GM12878 (cell line): ENCODE data around the gene RGS14. TPM values are rescaled to one million over a fixed set of nuclear protein-coding genes. Genes with fewer than 3 reads are reported as not detected.
"Not testable (repeated sequence)": the region's sequence is repeated elsewhere in the genome, so short reads cannot be mapped to it uniquely, and the experiment has no call there.

ENCODE experiments used
- ATAC-seq: fragments of 200-7000 bp; cut with Tn5 transposase; 3 replicates; pipeline ENCODE4 v1.9.1; 2020; ENCODE audit warnings: mild to moderate bottlenecking, moderate library complexity
- BruUV-seq: library from RNA; stranded (reverse); fragments of 400-500 nt; replicated peaks from 2 replicates; lab custom pipeline; 2021; lab: Mats Ljungman, UMichigan
- CTCF ChIA-PET: fragments of 300-600 bp; sonication (Branson Sonifier 250); formaldehyde crosslinking; extraction: SDS; loops from one replicate; lab custom pipeline; 2021; ENCODE audit warnings: inconsistent platforms; lab: Yijun Ruan, JAX
- POLR2A ChIA-PET: fragments of 350-600 bp; formaldehyde crosslinking; extraction: SDS; loops from one replicate; lab custom pipeline; 2021; ENCODE audit warnings: inconsistent platforms; lab: Charles Lee
- RAD21 ChIA-PET: fragments of 300-600 bp; sonication (Branson Sonifier 250); formaldehyde crosslinking; loops from one replicate; lab custom pipeline; 2023; ENCODE audit warnings: antibody characterized with exemption; ENCODE audit not compliant: unreplicated experiment; lab: Charles Lee
- SMC1A ChIA-PET: fragments of 300-600 bp; sonication (Branson Sonifier 250); formaldehyde crosslinking; loops from one replicate; lab custom pipeline; 2023; ENCODE audit not compliant: unreplicated experiment, uncharacterized antibody; lab: Charles Lee
- DNase-seq: peaks from one replicate; pipeline ENCODE4 v3.0.0-alpha.2; 2011; ENCODE audit warnings: low read depth, low spot score
- FAIRE-seq: peaks from 3 replicates; lab custom pipeline; 2011; peaks lifted over from hg19 to GRCh38; lab: Jason Lieb, UNC
- H2AFZ ChIP-seq: 2 replicates; pipeline ENCODE4 v1.6.0; 2011; ENCODE audit warnings: low read depth, low read length, control low read depth; ENCODE audit not compliant: control insufficient read depth
- H3K27ac ChIP-seq: 2 replicates; pipeline ENCODE4 v1.5.1; 2011; ENCODE audit warnings: control low read depth; ENCODE audit not compliant: control insufficient read depth, insufficient read depth
- H3K27me3 ChIP-seq, 2 experiments: replicated peaks in 1 of 2; 2 replicates each; pipeline versions ENCODE4 v1.6.0 to v1.6.1; 2011; ENCODE audit warnings: low read length in 1 of 2; ENCODE audit not compliant: control insufficient read depth in 2 of 2, insufficient read depth in 2 of 2
- H3K36me3 ChIP-seq, 2 experiments: 2 replicates each; pipeline ENCODE4 v1.5.1; 2011; ENCODE audit warnings: low read length in 1 of 2; ENCODE audit not compliant: control insufficient read depth in 2 of 2, insufficient read depth in 2 of 2
- H3K4me1 ChIP-seq: 2 replicates; pipeline ENCODE4 v1.6.1; 2011; ENCODE audit warnings: mild to moderate bottlenecking, low read length, moderate library complexity, mixed read lengths; ENCODE audit not compliant: control insufficient read depth, insufficient read depth
- H3K4me2 ChIP-seq: 2 replicates; pipeline ENCODE4 v1.6.0; 2011; ENCODE audit warnings: control low read depth; ENCODE audit not compliant: control insufficient read depth, insufficient read depth
- H3K4me3 ChIP-seq: fragments of 200-600 bp; sonication (generic); 2 replicates; pipeline ENCODE4 v1.5.1; 2016
- H3K79me2 ChIP-seq: 2 replicates; pipeline ENCODE4 v1.6.0; 2011; ENCODE audit warnings: low read length; ENCODE audit not compliant: control insufficient read depth, insufficient read depth
- H3K9ac ChIP-seq: 2 replicates; pipeline ENCODE4 v1.8.0; 2011; ENCODE audit warnings: low read length, control low read depth, mixed read lengths; ENCODE audit not compliant: control insufficient read depth, insufficient read depth
- H3K9me3 ChIP-seq: replicated peaks from 3 replicates; pipeline ENCODE4 v1.5.1; 2011; ENCODE audit warnings: mild to moderate bottlenecking, low read length; ENCODE audit not compliant: control insufficient read depth, insufficient read depth
- H4K20me1 ChIP-seq: 2 replicates; pipeline ENCODE4 v1.6.0; 2011; ENCODE audit not compliant: control insufficient read depth, insufficient read depth
- ASH2L ChIP-seq: fragments of 300-600, 200-600 bp; sonication (generic); IDR thresholded peaks from 2 replicates; pipeline ENCODE4 v1.6.1; 2017; ENCODE audit warnings: low read depth, mild to moderate bottlenecking, borderline replicate concordance
- CHD1 ChIP-seq: IDR thresholded peaks from 2 replicates; pipeline ENCODE4 v1.6.1; 2012; ENCODE audit warnings: low read depth, low read length, improper control_type of control experiment
- ESRRA ChIP-seq: IDR thresholded peaks from 2 replicates; pipeline ENCODE4 v1.6.1; 2012; ENCODE audit warnings: mild to moderate bottlenecking, low read length, improper control_type of control experiment
- PAX8 ChIP-seq: fragments of 450-650 bp; IDR thresholded peaks from 2 replicates; pipeline ENCODE4 v1.6.1; 2017; ENCODE audit warnings: mild to moderate bottlenecking, moderate library complexity
- RAD21 ChIP-seq: IDR thresholded peaks from 2 replicates; pipeline ENCODE4 v1.6.1; 2011; ENCODE audit warnings: mild to moderate bottlenecking, low read depth, low read length, moderate library complexity; ENCODE audit not compliant: insufficient read depth
- RCOR1 ChIP-seq: conservative IDR thresholded peaks from 2 replicates; pipeline ENCODE4 v1.6.1; 2012; ENCODE audit warnings: low read depth, low read length, improper control_type of control experiment
- RUNX3 ChIP-seq: IDR thresholded peaks from 2 replicates; pipeline ENCODE4 v1.6.1; 2012; ENCODE audit warnings: low read length, inconsistent platforms
- YBX1 ChIP-seq: fragments of 450-650 bp; IDR thresholded peaks from 2 replicates; pipeline ENCODE4 v1.6.1; 2016; ENCODE audit warnings: antibody characterized with exemption
- WGBS: methylation state at CpG from one replicate; pipeline ENCODE4 v1.1.6; 2016; ENCODE audit warnings: low lambda C conversion rate; ENCODE audit not compliant: insufficient replicate concordance, insufficient coverage; ENCODE audit errors: missing lambda C conversion rate; 5-methylcytosine and 5-hydroxymethylcytosine counted together
- in situ Hi-C: fragments of 300-500 bp; cut with MboI; formaldehyde crosslinking; loops from 9 replicates; pipeline ENCODE4 v1.14.3; 2018; ENCODE audit warnings: mixed read lengths
- intact Hi-C: fragments of 100-400 bp; cut with micrococcal nuclease; formaldehyde crosslinking; loops from one replicate; pipeline ENCODE4 v1.14.2; 2022; ENCODE audit not compliant: unreplicated experiment
- polyA plus RNA-seq, 11 experiments: library from polyadenylated mRNA; depleted of rRNA in 4 of 11; unstranded in 6 of 11; stranded (reverse) in 5 of 11; fragments of >200 nt; fragmentation: Nextera tagmentation in 4 of 11; fragmentation: Illumina TruSeq in 1 of 11; extraction: Ambion mirVana in 4 of 11; extraction: Trizol in 1 of 11; gene quantifications; 1 replicate in 1 of 11; 2 replicates in 10 of 11; pipeline versions ENCODE4 v1.2.1 to v1.2.3, GENCODE V29; 2011 to 2016; ENCODE audit warnings: inconsistent platforms in 2 of 11, missing spikeins in 2 of 11, low read depth in 1 of 11
- total RNA-seq, 4 experiments: library from RNA; depleted of rRNA in 3 of 4; stranded (reverse); fragments of >200 nt in 3 of 4; fragmentation: Illumina TruSeq in 1 of 4; extraction: Trizol in 1 of 4; gene quantifications; 2 replicates each; pipeline versions ENCODE4 v1.2.1 to v1.2.3, GENCODE V29; 2013 to 2021
- TF ChIP-seq, protein P1 (sequence below): fragments of 450-650 bp; IDR thresholded peaks from 2 replicates; pipeline ENCODE4 v1.6.1; 2018; ENCODE audit warnings: borderline replicate concordance, mild to moderate bottlenecking; ENCODE audit not compliant: partially characterized antibody

The RGS14 gene
- total and polyA plus RNA-seq, 10 of the 15 experiments (the other 5 are each of a cell fraction or from before 2014, with no cell fraction given) = 0.19 to 88.7 (median 54.8) TPM

DNA sequence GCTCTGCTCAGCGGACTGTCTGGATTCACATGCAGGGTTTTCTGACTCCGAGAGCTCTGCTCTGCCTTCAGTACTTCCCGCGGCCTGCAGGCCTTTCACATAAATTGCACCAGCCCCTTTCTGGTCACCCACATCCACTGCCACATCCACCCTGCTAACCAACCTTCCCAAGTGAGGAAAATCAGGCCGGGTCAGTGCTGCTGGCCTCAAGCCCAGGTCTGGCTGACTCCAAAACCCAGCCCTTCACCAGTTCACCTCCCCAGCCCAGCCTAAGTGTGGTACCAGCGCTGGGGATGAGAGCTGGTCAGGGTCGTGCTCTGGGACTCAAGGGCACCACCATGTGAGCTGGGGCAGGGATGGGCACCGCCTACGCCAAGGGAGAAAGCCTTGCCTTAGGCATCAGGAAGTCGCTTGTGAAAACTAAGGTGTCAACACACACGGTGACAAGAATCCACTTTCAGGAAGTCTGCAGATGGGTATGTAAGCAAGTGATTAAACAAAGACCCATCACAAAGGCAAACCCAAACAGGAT is 18.6 kb upstream of the RGS14 start (continued):
- TF ChIP-seq, protein P1, sequence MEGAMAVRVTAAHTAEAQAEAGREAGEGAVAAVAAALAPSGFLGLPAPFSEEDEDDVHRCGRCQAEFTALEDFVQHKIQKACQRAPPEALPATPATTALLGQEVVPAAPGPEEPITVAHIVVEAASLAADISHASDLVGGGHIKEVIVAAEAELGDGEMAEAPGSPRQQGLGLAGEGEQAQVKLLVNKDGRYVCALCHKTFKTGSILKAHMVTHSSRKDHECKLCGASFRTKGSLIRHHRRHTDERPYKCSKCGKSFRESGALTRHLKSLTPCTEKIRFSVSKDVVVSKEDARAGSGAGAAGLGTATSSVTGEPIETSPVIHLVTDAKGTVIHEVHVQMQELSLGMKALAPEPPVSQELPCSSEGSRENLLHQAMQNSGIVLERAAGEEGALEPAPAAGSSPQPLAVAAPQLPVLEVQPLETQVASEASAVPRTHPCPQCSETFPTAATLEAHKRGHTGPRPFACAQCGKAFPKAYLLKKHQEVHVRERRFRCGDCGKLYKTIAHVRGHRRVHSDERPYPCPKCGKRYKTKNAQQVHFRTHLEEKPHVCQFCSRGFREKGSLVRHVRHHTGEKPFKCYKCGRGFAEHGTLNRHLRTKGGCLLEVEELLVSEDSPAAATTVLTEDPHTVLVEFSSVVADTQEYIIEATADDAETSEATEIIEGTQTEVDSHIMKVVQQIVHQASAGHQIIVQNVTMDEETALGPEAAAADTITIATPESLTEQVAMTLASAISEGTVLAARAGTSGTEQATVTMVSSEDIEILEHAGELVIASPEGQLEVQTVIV = no peak
- TF ChIP-seq ASH2L (no peak), RCOR1 (no peak), ESRRA (no peak), YBX1 (no peak), RAD21 (no peak), RUNX3 (no peak), CHD1 (no peak), PAX8 (no peak)

DNA sequence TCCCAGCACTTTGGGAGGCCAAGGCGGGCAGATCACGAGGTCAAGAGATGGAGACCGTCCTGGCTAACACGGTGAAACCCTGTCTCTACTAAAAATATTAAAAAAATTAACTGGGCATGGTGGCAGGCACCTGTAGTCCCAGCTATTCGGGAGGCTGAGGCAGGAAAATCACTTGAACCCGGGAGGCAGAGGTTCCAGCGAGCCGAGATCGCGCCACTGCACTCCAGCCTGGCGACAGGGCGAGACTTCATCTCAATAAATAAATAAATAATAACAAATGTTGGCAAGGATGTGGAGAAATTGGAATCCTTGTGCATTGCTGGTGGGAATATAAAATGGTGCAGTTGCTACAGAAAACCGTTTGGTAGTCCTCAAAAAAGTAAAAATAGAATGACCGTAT is 14.7 kb upstream of the RGS14 start:
- peaks cover 45% of the 10 kb centered on the region for H3K79me2 ChIP-seq

More for the DNA sequence above, 14.7 kb upstream of the RGS14 start:
- ATAC-seq, H2AFZ ChIP-seq, H4K20me1 ChIP-seq, H3K4me2 ChIP-seq, H3K4me1 ChIP-seq, BruUV-seq, H3K9me3 ChIP-seq, RAD21 ChIA-PET, DNase-seq, H3K4me3 ChIP-seq, intact Hi-C loops, H3K27ac ChIP-seq, FAIRE-seq, H3K27me3 ChIP-seq, SMC1A ChIA-PET, POLR2A ChIA-PET, H3K9ac ChIP-seq, in situ Hi-C loops: not testable (repeated sequence)
- H3K36me3 ChIP-seq = peaks cover 12 to 18% of the 10 kb centered on the region in 2 experiments; a peak in 3 of 4 replicates
- 97% methylated on average over 14 of the region's 14 CpGs for WGBS
- CTCF ChIA-PET = interaction anchor here (1.2 kb wide), 1 partner anchor 33 kb away, joined by 4 read pairs; no protein-coding TSS in a partner anchor
